OCI-LY3 (cell line): ENCODE measurements around the gene MAPKAP1.

Source experiments
- CTCF ChIP-seq: fragments of 200-600, 300-600 bp; sonication (generic); IDR thresholded peaks from 2 replicates; pipeline ENCODE4 v1.5.1; 2014; ENCODE audit warnings: antibody characterized with exemption, low read length, low read depth
- EZH2phosphoT487 ChIP-seq: fragments of 200-600 bp; shearing (Covaris generic); IDR thresholded peaks from 2 replicates; pipeline ENCODE4 v1.6.1; 2018; ENCODE audit warnings: antibody characterized with exemption, mixed run types, low read depth

DNA sequence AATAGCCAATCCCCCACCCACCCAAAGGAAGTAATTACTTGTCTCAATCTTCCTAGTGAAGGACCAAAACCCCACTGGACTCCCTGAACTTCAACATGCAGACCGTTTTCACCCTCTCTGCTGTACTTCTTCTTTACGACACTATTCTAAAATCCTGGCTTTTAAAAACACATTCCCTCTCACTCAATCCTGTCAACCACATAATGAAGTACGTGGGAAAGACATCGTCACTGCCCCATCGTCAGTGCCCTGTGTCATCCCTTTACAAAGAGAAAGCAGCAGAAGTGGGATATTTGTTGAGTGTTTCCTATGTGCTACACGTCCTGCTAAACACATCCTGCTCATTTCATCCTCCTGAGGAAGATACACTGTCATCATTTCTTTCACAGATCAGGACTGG, 54.2 kb downstream of the MAPKAP1 start:
- no peak for TF ChIP-seq CTCF
- no peak for TF ChIP-seq EZH2phosphoT487
